HepG2 (cell line): ENCODE results near the gene IRX3. TPM values are rescaled to one million over a fixed set of nuclear protein-coding genes. Genes with fewer than 3 reads are reported as not detected.

Experiments used
- ATAC-seq: fragments of 200-7000 bp; cut with Tn5 transposase; 3 replicates; pipeline ENCODE4 v1.9.1; 2020; ENCODE audit warnings: mild to moderate bottlenecking, moderate library complexity
- BruUV-seq: library from RNA; stranded (reverse); fragments of 400-500 nt; replicated peaks from 2 replicates; lab custom pipeline; 2021; lab: Mats Ljungman, UMichigan
- CTCF ChIA-PET: fragments of 300-600 bp; formaldehyde crosslinking; extraction: SDS; loops from one replicate; lab custom pipeline; 2021; ENCODE audit warnings: low total read pairs, inconsistent platforms, low intra/inter-chr PET ratio; lab: Yijun Ruan, JAX
- POLR2A ChIA-PET: fragments of 350-600 bp; sonication (Branson Sonifier 250); formaldehyde crosslinking; loops from one replicate; lab custom pipeline; 2020; ENCODE audit warnings: antibody characterized with exemption, inconsistent platforms; lab: Yijun Ruan, JAX
- DNase-seq: peaks from one replicate; pipeline ENCODE4 v3.0.0-alpha.2; 2015; ENCODE audit warnings: low spot score
- FAIRE-seq: peaks from 3 replicates; lab custom pipeline; 2011; peaks lifted over from hg19 to GRCh38; lab: Jason Lieb, UNC
- H2AFZ ChIP-seq: one replicate; pipeline ENCODE4 v1.6.1; 2011; ENCODE audit warnings: low read length, inconsistent platforms
- H3K27ac ChIP-seq: fragments of 300-600 bp; 3 replicates; pipeline ENCODE4 v1.8.0; 2011; ENCODE audit warnings: mixed run types, mild to moderate bottlenecking, mixed read lengths, low read length, inconsistent platforms; ENCODE audit not compliant: insufficient read depth; ENCODE audit errors: extremely low read length
- H3K27me3 ChIP-seq, 2 experiments: fragments of 200-600 bp in 1 of 2; 2 replicates in 1 of 2; 3 replicates in 1 of 2; pipeline versions ENCODE4 v1.6.0 to v1.8.0; 2011; ENCODE audit warnings: low read length in 2 of 2, mild to moderate bottlenecking in 2 of 2, moderate library complexity in 2 of 2, inconsistent platforms in 1 of 2; ENCODE audit not compliant: insufficient read depth in 2 of 2, control insufficient read depth in 1 of 2
- H3K36me3 ChIP-seq, 2 experiments: fragments of 200-600 bp in 1 of 2; replicated peaks in 1 of 2; 2 replicates in 1 of 2; 3 replicates in 1 of 2; pipeline versions ENCODE4 v1.5.1 to v1.8.0; 2011; ENCODE audit warnings: low read length in 2 of 2, inconsistent platforms in 1 of 2; ENCODE audit not compliant: insufficient read depth in 2 of 2, control insufficient read depth in 1 of 2
- H3K4me1 ChIP-seq: 2 replicates; pipeline ENCODE4 v1.5.1; 2012; ENCODE audit warnings: low read length, inconsistent platforms; ENCODE audit not compliant: insufficient read depth
- H3K4me2 ChIP-seq: 2 replicates; pipeline ENCODE4 v1.6.0; 2011; ENCODE audit warnings: low read depth, low read length, inconsistent platforms
- H3K4me3 ChIP-seq, 3 experiments: fragments of 200-600 bp in 1 of 3; sonication (generic), shearing (Covaris generic) in 1 of 3; replicated peaks in 1 of 3; 2 replicates each; pipeline ENCODE4 v1.5.1; 2011 to 2016; ENCODE audit warnings: low read length in 3 of 3, inconsistent platforms in 2 of 3, low read depth in 2 of 3, mild to moderate bottlenecking in 2 of 3, control low read depth in 1 of 3, mixed read lengths in 1 of 3; ENCODE audit not compliant: insufficient read depth in 1 of 3
- H3K79me2 ChIP-seq: one replicate; pipeline ENCODE4 v1.6.1; 2011; ENCODE audit warnings: low read length, inconsistent platforms; ENCODE audit not compliant: insufficient read depth
- H3K9ac ChIP-seq: 2 replicates; pipeline ENCODE4 v1.6.0; 2011; ENCODE audit warnings: mild to moderate bottlenecking, low read depth, low read length, inconsistent platforms; ENCODE audit not compliant: insufficient read depth
- H3K9me3 ChIP-seq: 2 replicates; pipeline ENCODE4 v1.5.1; 2012; ENCODE audit warnings: mild to moderate bottlenecking, low read length
- H4K20me1 ChIP-seq: 2 replicates; pipeline ENCODE4 v1.6.0; 2011; ENCODE audit warnings: inconsistent platforms, mild to moderate bottlenecking, low read length, moderate library complexity; ENCODE audit not compliant: insufficient read depth
- CEBPG ChIP-seq: IDR thresholded peaks from 2 replicates; pipeline ENCODE4 v1.6.1; 2016
- HNRNPUL1 ChIP-seq: fragments of 200-400 bp; formaldehyde crosslinking; IDR thresholded peaks from 2 replicates; pipeline ENCODE4 v1.6.1; 2017; ENCODE audit warnings: low read depth, mild to moderate bottlenecking, low read length, moderate library complexity
- IKZF4 ChIP-seq: sonication (generic); formaldehyde crosslinking; IDR thresholded peaks from 2 replicates; pipeline ENCODE4 v1.5.1; 2020; ENCODE audit warnings: borderline replicate concordance, mild to moderate bottlenecking, low read depth, missing genetic modification reagents; ENCODE audit errors: not compliant biosample characterization
- JUND ChIP-seq: sonication (generic); formaldehyde crosslinking; IDR thresholded peaks from 2 replicates; pipeline ENCODE4 v1.8.0; 2022; ENCODE audit warnings: mild to moderate bottlenecking, missing genetic modification reagents
- MED13 ChIP-seq: sonication (generic); formaldehyde crosslinking; IDR thresholded peaks from 2 replicates; pipeline ENCODE4 v1.5.0; 2020; ENCODE audit warnings: missing genetic modification reagents
- NONO ChIP-seq, 2 experiments: fragments of 450-650 bp in 1 of 2; sonication (generic) in 1 of 2; formaldehyde crosslinking in 1 of 2; IDR thresholded peaks in 1 of 2; conservative IDR thresholded peaks in 1 of 2; 2 replicates each; pipeline versions ENCODE4 v1.6.1 to v1.8.0; 2017 to 2022; ENCODE audit warnings: mild to moderate bottlenecking in 1 of 2, missing genetic modification reagents in 1 of 2, moderate library complexity in 1 of 2
- ZBTB38 ChIP-seq: sonication (generic); formaldehyde crosslinking; IDR thresholded peaks from 2 replicates; pipeline ENCODE4 v1.5.1; 2020; ENCODE audit warnings: mild to moderate bottlenecking, missing genetic modification reagents
- ZNF20 ChIP-seq: sonication (generic); formaldehyde crosslinking; IDR thresholded peaks from 2 replicates; pipeline ENCODE4 v1.4.0; 2020; ENCODE audit warnings: mild to moderate bottlenecking, moderate library complexity, missing genetic modification reagents
- ZNF552 ChIP-seq: sonication (generic); formaldehyde crosslinking; IDR thresholded peaks from 2 replicates; pipeline ENCODE4 v1.9.0; 2022; ENCODE audit warnings: missing genetic modification reagents, mild to moderate bottlenecking, borderline replicate concordance
- ZNF556 ChIP-seq: sonication (generic); formaldehyde crosslinking; IDR thresholded peaks from 2 replicates; pipeline ENCODE4 v1.4.0; 2020; ENCODE audit warnings: mild to moderate bottlenecking, missing genetic modification reagents, borderline replicate concordance
- ZNF564 ChIP-seq: sonication (generic); formaldehyde crosslinking; IDR thresholded peaks from 2 replicates; pipeline ENCODE4 v1.8.1; 2023; ENCODE audit warnings: mild to moderate bottlenecking, missing genetic modification reagents
- ZNF709 ChIP-seq: sonication (generic); formaldehyde crosslinking; IDR thresholded peaks from 2 replicates; pipeline ENCODE4 v1.5.0; 2020; ENCODE audit warnings: mild to moderate bottlenecking, missing genetic modification reagents
- ZNF761 ChIP-seq: sonication (generic); formaldehyde crosslinking; conservative IDR thresholded peaks from 2 replicates; pipeline ENCODE4 v1.4.0; 2020; ENCODE audit warnings: mild to moderate bottlenecking, missing genetic modification reagents
- WGBS: methylation state at CpG from one replicate; pipeline ENCODE4 v1.1.6; 2017; ENCODE audit warnings: low lambda C conversion rate; 5-methylcytosine and 5-hydroxymethylcytosine counted together
- in situ Hi-C: cut with HindIII; loops from 2 replicates; pipeline ENCODE4 v1.10.0; 2017; ENCODE audit warnings: low pct_unique_long_range_greater_than_20kb; ENCODE audit not compliant: extremely low pct_ligation_motif_present
- intact Hi-C: fragments of 100-400 bp; cut with micrococcal nuclease; formaldehyde crosslinking; loops from one replicate; pipeline ENCODE4 v1.10.0; 2022; ENCODE audit not compliant: unreplicated experiment
- polyA plus RNA-seq, 8 experiments: library from polyadenylated mRNA; depleted of rRNA in 3 of 8; stranded (reverse) in 7 of 8; unstranded in 1 of 8; fragments of >200 nt; fragmentation: Illumina TruSeq in 4 of 8; extraction: Trizol in 4 of 8; gene quantifications; 2 replicates each; pipeline versions ENCODE4 v1.2.1 to v1.2.3, GENCODE V29; 2011 to 2016; ENCODE audit warnings: low read depth in 4 of 8, missing spikeins in 1 of 8, mixed read lengths in 1 of 8; ENCODE audit not compliant: insufficient read depth in 1 of 8
- total RNA-seq, 5 experiments: library from RNA; depleted of rRNA; stranded (reverse); fragments of >200 nt; fragmentation: Illumina TruSeq; extraction: Trizol; gene quantifications; 2 replicates each; pipeline ENCODE4 v1.2.3, GENCODE V29; 2016; ENCODE audit warnings: low read depth in 1 of 5
- TF ChIP-seq, protein P1 (sequence below): sonication (generic); formaldehyde crosslinking; conservative IDR thresholded peaks from 2 replicates; pipeline ENCODE4 v1.4.0; 2020; ENCODE audit warnings: missing genetic modification reagents
- TF ChIP-seq, protein P2 (sequence below): sonication (generic); formaldehyde crosslinking; IDR thresholded peaks from 2 replicates; pipeline ENCODE4 v1.5.0; 2020; ENCODE audit warnings: mild to moderate bottlenecking, missing genetic modification reagents, borderline replicate concordance
- TF ChIP-seq, protein P3 (sequence below): sonication (generic); formaldehyde crosslinking; conservative IDR thresholded peaks from 2 replicates; pipeline ENCODE4 v1.8.1; 2023; ENCODE audit warnings: missing genetic modification reagents
- TF ChIP-seq, protein P4 (sequence below): sonication (generic); formaldehyde crosslinking; IDR thresholded peaks from 2 replicates; pipeline ENCODE4 v1.4.0; 2020; ENCODE audit warnings: mild to moderate bottlenecking, missing genetic modification reagents

Gene IRX3
- total and polyA plus RNA-seq, 2 of the 13 experiments (the other 11 are each of a cell fraction or from before 2014, with no cell fraction given): 9.2 to 16.4 TPM

DNA sequence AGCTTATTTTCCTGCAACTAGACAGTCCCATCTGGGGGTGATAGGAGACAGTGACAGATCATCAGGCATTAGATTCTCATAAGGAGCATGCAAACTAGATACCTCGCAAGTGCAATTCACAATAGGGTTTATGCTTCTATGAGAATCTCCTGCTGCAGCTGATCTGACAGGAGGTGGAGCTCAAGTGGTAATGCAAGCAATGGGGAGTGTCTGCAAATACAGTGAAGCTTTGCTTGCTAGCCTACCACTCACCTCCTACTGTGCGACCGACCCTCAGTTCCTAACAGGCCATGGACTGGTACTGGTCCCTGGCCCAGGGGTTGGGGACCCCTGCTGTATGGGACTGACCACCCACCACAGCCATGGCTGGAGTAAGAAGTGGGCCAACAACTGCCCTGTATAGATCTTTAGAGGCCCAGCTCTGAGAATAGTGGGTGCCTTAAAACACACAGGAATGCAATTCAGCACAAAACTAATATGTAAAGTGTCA, 26.0 kb upstream of the IRX3 start (continued):
- no peak for TF ChIP-seq HNRNPUL1
- TF ChIP-seq, protein P1, sequence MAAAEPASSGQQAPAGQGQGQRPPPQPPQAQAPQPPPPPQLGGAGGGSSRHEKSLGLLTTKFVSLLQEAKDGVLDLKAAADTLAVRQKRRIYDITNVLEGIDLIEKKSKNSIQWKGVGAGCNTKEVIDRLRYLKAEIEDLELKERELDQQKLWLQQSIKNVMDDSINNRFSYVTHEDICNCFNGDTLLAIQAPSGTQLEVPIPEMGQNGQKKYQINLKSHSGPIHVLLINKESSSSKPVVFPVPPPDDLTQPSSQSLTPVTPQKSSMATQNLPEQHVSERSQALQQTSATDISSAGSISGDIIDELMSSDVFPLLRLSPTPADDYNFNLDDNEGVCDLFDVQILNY: no peak

DNA sequence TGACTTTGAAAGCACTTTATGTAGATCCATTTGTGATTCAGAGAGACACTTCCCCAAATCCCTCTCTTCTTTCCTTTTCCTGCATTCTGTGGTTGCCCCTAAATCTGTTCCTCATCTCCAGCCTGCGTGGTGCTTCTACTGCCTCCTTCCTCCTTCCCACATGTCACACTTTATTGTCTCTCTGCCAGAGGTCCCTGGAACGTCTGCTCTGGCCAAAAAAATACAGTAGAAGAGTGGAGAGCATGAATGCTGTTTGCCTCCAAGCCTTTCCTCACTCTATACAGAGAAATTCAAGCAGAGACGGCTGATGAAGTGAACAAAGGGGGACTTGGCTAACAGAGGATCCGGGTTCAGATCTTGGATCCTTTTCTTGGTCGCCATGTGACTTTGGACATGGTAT, 22.8 kb upstream of the IRX3 start:
- ATAC-seq: no peak
- WGBS: 16% methylated on average over 5 of the region's 5 CpGs
- Histone ChIP-seq H3K9ac (no peak overlapping the region), H3K36me3 (no peaks in the 10 kb centered on the region), H3K79me2 (no peaks in the 10 kb centered on the region), H3K27me3 (peaks cover 0 to 16% of the 10 kb centered on the region in 2 experiments; a peak in 3 of 5 replicates), H3K27ac (no peak overlapping the region), H3K9me3 (no peaks in the 10 kb centered on the region), H4K20me1 (no peaks in the 10 kb centered on the region), H2AFZ (no peak overlapping the region), H3K4me3 (no peak overlapping the region), H3K4me1 (no peaks in the 10 kb centered on the region), H3K4me2 (no peak overlapping the region)
- no peak for DNase-seq
- in situ Hi-C loops (no loop called here), intact Hi-C loops (no loop called here)
- BruUV-seq: no TSS peak
- CTCF ChIA-PET: no interaction called here
- POLR2A ChIA-PET: no interaction called here
- no peak for FAIRE-seq
- no peak for TF ChIP-seq ZNF556 (CRISPR knock-in tag)
- no peak for TF ChIP-seq IKZF4
- TF ChIP-seq CEBPG: no peak
- no peak for TF ChIP-seq ZNF552
- TF ChIP-seq, protein P2, sequence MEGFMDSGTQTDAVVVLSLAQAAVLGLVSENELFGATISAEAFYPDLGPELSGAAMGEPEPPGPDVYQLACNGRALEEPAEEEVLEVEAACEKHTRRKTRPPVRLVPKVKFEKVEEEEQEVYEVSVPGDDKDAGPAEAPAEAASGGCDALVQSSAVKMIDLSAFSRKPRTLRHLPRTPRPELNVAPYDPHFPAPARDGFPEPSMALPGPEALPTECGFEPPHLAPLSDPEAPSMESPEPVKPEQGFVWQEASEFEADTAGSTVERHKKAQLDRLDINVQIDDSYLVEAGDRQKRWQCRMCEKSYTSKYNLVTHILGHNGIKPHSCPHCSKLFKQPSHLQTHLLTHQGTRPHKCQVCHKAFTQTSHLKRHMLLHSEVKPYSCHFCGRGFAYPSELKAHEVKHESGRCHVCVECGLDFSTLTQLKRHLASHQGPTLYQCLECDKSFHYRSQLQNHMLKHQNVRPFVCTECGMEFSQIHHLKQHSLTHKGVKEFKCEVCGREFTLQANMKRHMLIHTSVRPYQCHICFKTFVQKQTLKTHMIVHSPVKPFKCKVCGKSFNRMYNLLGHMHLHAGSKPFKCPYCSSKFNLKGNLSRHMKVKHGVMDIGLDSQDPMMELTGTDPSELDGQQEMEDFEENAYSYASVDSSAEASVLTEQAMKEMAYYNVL (CRISPR knock-in tag): no peak
- no peak for TF ChIP-seq ZBTB38 (CRISPR knock-in tag)
- TF ChIP-seq ZNF20 (CRISPR knock-in tag): no peak
- no peak for TF ChIP-seq ZNF564 (CRISPR knock-in tag)
- TF ChIP-seq JUND (CRISPR knock-in tag): no peak
- TF ChIP-seq ZNF709 (CRISPR knock-in tag): no peak
- TF ChIP-seq NONO (IDR thresholded peaks at IDR 0.05): no peak
- no peak for TF ChIP-seq NONO (CRISPR knock-in tag; conservative IDR thresholded peaks at IDR 0.05)
- no peak for TF ChIP-seq MED13 (CRISPR knock-in tag)
- TF ChIP-seq ZNF761: no peak
- TF ChIP-seq, protein P3, sequence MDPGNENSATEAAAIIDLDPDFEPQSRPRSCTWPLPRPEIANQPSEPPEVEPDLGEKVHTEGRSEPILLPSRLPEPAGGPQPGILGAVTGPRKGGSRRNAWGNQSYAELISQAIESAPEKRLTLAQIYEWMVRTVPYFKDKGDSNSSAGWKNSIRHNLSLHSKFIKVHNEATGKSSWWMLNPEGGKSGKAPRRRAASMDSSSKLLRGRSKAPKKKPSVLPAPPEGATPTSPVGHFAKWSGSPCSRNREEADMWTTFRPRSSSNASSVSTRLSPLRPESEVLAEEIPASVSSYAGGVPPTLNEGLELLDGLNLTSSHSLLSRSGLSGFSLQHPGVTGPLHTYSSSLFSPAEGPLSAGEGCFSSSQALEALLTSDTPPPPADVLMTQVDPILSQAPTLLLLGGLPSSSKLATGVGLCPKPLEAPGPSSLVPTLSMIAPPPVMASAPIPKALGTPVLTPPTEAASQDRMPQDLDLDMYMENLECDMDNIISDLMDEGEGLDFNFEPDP (CRISPR knock-in tag): no peak
- TF ChIP-seq, protein P4, sequence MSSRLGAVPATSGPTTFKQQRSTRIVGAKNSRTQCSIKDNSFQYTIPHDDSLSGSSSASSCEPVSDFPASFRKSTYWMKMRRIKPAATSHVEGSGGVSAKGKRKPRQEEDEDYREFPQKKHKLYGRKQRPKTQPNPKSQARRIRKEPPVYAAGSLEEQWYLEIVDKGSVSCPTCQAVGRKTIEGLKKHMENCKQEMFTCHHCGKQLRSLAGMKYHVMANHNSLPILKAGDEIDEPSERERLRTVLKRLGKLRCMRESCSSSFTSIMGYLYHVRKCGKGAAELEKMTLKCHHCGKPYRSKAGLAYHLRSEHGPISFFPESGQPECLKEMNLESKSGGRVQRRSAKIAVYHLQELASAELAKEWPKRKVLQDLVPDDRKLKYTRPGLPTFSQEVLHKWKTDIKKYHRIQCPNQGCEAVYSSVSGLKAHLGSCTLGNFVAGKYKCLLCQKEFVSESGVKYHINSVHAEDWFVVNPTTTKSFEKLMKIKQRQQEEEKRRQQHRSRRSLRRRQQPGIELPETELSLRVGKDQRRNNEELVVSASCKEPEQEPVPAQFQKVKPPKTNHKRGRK: no peak
